Measurements from ENCODE around the gene GZMH.
"Not testable (repeated sequence)": the region's sequence is repeated elsewhere in the genome, so short reads cannot be mapped to it uniquely, and the experiment has no call there.

GZMH gene

DNA sequence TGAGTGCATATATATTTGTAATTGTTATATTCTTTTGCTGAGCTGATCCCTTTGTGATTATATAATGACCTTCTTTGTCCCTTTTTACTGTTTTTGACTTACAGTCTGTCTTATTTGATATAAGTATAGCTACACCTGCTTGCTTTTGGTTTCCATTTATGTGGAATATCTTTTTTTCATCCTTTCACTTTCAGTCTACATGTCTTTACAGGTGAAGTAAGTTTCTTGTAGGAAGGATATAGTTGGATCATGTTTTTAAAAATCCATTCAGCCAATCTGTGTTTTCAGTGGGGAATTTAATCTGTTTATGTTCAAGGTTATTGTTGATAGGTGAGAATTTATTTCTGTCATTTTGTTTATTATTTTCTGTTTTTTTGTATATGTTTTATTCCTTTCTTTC is 12.1 kb downstream of the GZMH start:
- no peak for DNase-seq (ENCODE audit: extremely low spot score, insufficient read length, low read depth)
- peak; percentile 60 for FAIRE-seq

- DNase-seq (ENCODE audit: extremely low spot score, insufficient read length, low read depth): no peak
- no peak for FAIRE-seq
Observed at GRCh38 chr14:24595073-24595808, 14.2 kb downstream of the GZMH start.

DNA sequence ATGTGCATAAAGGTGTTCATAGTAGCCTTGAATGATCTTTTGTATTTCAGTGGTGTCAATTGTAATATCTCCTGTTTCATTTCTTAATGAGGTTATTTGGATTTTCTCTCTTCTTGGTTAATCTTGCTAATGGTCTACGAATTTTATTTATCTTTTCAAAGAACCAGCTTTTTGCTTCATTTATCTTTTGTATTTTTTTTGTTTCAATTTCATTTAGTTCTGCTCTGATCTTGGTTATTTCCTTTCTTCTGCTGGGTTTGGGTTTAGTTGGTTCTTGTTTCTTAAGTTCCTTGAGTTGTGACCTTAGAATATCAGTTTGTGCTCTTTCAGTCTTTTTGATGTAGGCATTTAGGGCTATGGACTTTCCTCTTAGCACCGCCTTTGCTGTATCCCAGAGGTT is 18.5 kb downstream of the GZMH start:
- not testable (repeated sequence) for DNase-seq (ENCODE audit: extremely low spot score, insufficient read length, low read depth); FAIRE-seq

DNA sequence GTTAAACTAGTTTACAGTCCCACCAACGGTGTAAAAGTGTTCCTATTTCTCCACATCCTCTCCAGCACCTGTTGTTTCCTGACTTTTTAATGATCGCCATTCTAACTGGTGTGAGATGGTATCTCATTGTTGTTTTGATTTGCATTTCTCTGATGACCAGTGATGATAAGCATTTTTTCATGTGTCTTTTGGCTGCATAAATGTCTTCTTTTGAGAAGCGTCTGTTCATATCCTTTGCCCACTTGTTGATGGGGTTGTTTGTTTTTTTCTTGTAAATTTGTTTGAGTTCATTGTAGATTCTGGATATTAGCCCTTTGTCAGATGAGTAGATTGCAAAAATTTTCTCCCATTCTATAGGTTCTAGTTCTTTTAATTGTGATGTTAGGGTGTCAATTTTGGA is 25.1 kb downstream of the GZMH start:
- not testable (repeated sequence) for FAIRE-seq; DNase-seq (ENCODE audit: extremely low spot score, insufficient read length, low read depth)

GRCh38 chr14:24578558-24578957 is 30.9 kb downstream of the GZMH start:
- no peak for DNase-seq (ENCODE audit: extremely low spot score, insufficient read length, low read depth)
- no peak for FAIRE-seq

GRCh38 chr14:24576771-24577170 is 32.7 kb downstream of the GZMH start:
- FAIRE-seq (no peak), DNase-seq (ENCODE audit: extremely low spot score, insufficient read length, low read depth) (no peak)

DNA sequence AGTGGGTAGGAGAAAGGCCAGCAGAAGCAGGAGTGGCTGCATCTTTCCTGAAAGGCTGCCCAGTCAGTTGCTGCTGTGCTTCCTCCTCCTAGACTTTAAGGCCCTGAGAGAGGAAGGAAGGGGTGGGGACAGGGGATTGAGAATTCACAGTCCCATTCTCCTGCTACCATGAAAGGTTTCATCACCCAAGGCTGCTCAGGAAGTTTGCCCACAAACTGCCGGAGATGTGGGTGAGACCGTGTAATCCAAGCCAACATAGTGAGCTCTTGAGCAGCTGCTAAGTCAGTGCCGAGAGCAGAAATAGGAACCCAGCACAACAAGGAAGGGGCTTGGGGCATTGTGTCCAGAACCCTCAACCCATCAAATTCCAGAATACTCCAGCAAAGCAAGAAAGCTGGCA is 33.3 kb downstream of the GZMH start, which contains the start of gene CTSG:
TSS of gene CTSG (minus strand) at position 69 of the 400 bp plus-strand sequence. CDS start at position 42, 27 bp downstream.
- no peak for DNase-seq (ENCODE audit: extremely low spot score, insufficient read length, low read depth)
- FAIRE-seq: no peak

- FAIRE-seq: no peak
- no peak for DNase-seq (ENCODE audit: extremely low spot score, insufficient read length, low read depth)
Observed at GRCh38 chr14:24574206-24574774, 35.2 kb downstream of the GZMH start.

DNA sequence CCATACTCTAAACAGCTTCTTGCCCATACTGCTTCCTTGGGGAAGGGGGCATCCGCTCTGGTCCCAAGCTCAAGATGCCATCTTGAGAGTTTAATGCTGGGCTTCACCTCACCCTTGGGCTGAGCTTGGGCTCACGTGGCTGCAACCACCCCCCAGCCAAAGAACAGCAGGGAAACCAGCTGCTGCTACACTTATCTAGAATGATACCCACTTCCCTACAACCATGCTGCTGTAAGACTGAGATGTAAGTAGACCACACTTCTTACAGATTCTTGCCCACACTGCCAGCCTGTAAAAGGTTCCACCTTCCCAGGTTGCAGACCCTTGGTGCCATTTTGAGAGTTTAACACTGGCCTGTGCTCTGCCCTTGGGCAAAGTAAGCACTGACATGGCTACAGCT is 43.2 kb downstream of the GZMH start:
- DNase-seq (ENCODE audit: extremely low spot score, insufficient read length, low read depth): no peak
- no peak for FAIRE-seq

GRCh38 chr14:24565766-24566165 is 43.7 kb downstream of the GZMH start:
- DNase-seq (ENCODE audit: extremely low spot score, insufficient read length, low read depth): no peak

GRCh38 chr14:24563505-24563904 is 46.0 kb downstream of the GZMH start:
- FAIRE-seq: no peak
- DNase-seq (ENCODE audit: extremely low spot score, insufficient read length, low read depth): no peak

More at GRCh38 chr14:24565766-24566165, 43.7 kb downstream of the GZMH start:
- no peak for FAIRE-seq

DNA sequence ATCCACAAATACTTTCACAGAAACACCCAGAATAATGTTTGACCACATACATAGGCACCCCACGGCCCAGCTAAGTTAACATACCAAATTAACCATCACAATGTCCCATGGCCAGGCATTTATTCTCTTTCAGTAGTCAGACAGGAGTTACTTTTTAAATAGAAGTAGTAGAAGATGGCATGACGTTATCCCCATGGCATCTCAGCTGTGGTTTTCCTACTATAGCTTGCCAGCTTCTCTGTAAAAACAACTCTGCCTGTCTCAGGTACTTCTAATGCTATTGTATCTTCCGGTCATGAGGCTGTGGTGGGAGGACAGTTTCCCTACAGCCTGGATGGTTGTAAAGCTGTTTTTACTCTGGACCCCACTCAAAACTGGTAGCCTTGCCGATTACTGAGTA is 52.7 kb downstream of the GZMH start:
- FAIRE-seq: no peak
- DNase-seq (ENCODE audit: extremely low spot score, insufficient read length, low read depth): no peak

All from GM18507 (cell line).